Ovary (tissue), 3 donors: ENCODE results near the gene PTPRN2.

ENCODE experiments used
- EP300 ChIP-seq: sonication (generic); formaldehyde crosslinking; IDR thresholded peaks from one replicate; pipeline ENCODE4 v1.6.1; 2017; ENCODE audit warnings: antibody characterized with exemption
- TF ChIP-seq, protein P1 (sequence below), 3 donors: fragments of 450-650 bp in 2 of 3; fragments of 200-600 bp in 1 of 3; IDR thresholded peaks; one replicate each; pipeline versions ENCODE4 v1.5.1 to v1.8.0; 2016 to 2022; ENCODE audit warnings: antibody characterized with exemption in 3 of 3, mild to moderate bottlenecking in 1 of 3
- donor health status: DM: no; HTN: no; CAD: no.

DNA sequence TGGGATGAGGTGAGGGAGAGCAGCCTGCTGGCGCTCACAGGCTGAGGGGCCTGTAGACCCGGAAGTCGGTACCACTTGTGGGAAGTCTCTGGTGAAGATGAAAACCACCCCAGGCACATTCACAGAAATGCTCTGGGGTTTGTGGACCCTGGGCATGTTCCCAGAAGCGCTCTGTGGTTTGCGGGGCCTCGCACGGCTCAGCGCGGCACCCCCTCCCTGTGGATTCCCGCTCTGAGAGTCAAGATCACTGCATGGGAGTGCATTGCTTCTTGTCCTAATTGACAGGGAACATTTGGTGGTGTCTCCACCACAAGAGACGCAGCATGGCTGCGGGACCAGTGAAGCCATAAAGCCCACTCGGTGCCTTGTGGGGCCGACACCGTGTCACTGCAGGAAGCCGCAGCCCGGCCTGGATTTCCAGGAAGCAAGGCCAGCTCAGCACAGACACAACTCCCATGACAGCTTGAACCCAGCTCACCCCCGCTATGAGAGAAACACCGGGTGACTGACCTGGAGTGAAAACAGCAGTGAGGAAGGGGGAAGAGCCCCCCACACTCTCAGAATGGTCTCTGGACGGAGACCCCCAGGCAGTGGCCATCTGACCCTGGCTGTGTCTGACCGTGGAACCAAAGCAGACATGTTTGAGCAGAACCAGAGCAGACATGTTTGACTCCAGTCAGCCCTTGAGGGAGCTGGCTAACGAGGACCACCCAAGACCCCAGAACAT, 157.2 kb downstream of the PTPRN2 start:
- TF ChIP-seq, protein P1, sequence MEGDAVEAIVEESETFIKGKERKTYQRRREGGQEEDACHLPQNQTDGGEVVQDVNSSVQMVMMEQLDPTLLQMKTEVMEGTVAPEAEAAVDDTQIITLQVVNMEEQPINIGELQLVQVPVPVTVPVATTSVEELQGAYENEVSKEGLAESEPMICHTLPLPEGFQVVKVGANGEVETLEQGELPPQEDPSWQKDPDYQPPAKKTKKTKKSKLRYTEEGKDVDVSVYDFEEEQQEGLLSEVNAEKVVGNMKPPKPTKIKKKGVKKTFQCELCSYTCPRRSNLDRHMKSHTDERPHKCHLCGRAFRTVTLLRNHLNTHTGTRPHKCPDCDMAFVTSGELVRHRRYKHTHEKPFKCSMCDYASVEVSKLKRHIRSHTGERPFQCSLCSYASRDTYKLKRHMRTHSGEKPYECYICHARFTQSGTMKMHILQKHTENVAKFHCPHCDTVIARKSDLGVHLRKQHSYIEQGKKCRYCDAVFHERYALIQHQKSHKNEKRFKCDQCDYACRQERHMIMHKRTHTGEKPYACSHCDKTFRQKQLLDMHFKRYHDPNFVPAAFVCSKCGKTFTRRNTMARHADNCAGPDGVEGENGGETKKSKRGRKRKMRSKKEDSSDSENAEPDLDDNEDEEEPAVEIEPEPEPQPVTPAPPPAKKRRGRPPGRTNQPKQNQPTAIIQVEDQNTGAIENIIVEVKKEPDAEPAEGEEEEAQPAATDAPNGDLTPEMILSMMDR (IDR thresholded peaks at IDR 0.05), result no peak
- no peak for TF ChIP-seq EP300
